22Rv1 (cell line): ENCODE results near the gene SEC24C.

Source experiments
- H3K27ac ChIP-seq: fragments of 450-650 bp; 2 replicates; pipeline ENCODE4 v1.5.1; 2017
- CTCF ChIP-seq: fragments of 450-650 bp; IDR thresholded peaks from 2 replicates; pipeline ENCODE4 v1.5.1; 2017; ENCODE audit warnings: mild to moderate bottlenecking
- ZFX ChIP-seq: fragments of 450-650 bp; IDR thresholded peaks from 2 replicates; pipeline ENCODE4 v1.6.1; 2017; ENCODE audit warnings: antibody characterized with exemption, borderline replicate concordance

The SEC24C gene

GRCh38 chr10:73765066-73765465 is 20.9 kb downstream of the SEC24C start:
- TF ChIP-seq ZFX (no peak), CTCF (no peak)
- H3K27ac ChIP-seq: no peak overlapping the region

GRCh38 chr10:73768881-73769280 is 24.7 kb downstream of the SEC24C start:
- H3K27ac ChIP-seq: no peak overlapping the region
- TF ChIP-seq ZFX (no peak), CTCF (no peak)

- H3K27ac ChIP-seq: no peak overlapping the region
- no peak for TF ChIP-seq ZFX
- TF ChIP-seq CTCF: no peak
Measured at GRCh38 chr10:73769396-73769795, 25.2 kb downstream of the SEC24C start.

GRCh38 chr10:73771722-73772280 is 27.6 kb downstream of the SEC24C start:
- H3K27ac ChIP-seq: peak overlapping the region; percentile 96
- TF ChIP-seq CTCF (no peak), ZFX (no peak)

- peak overlapping the region; percentile 96 for H3K27ac ChIP-seq
- TF ChIP-seq ZFX: no peak
- TF ChIP-seq CTCF: peak; percentile 19; the same call in 1 of the 2 replicates
Measured at GRCh38 chr10:73772281-73773151, 28.3 kb downstream of the SEC24C start.

- TF ChIP-seq ZFX: no peak
- TF ChIP-seq CTCF: no peak
- H3K27ac ChIP-seq: peak overlapping the region; percentile 96
Measured at GRCh38 chr10:73773152-73773879, 29.1 kb downstream of the SEC24C start.

GRCh38 chr10:73774637-73775036 is 30.5 kb downstream of the SEC24C start:
- TF ChIP-seq ZFX: no peak
- no peak for TF ChIP-seq CTCF
- no peak overlapping the region for H3K27ac ChIP-seq
